Memory B cell (primary cell): Measurements from ENCODE around the gene TFE3.

Source experiments
- ATAC-seq: fragments of 150-1000 bp; cut with Tn5 transposase; 2 replicates; pipeline ENCODE4 v1.10.0; 2021; ENCODE audit warnings: low read depth, mild to moderate bottlenecking, moderate library complexity
- DNase-seq, 2 donors: peaks; one replicate each; pipeline ENCODE4 v3.0.0; 2022; ENCODE audit warnings: low spot score in 2 of 2
- H3K27ac Mint-ChIP-seq: one replicate; pipeline ENCODE4 v1.8.0; 2022; ENCODE audit warnings: mild to moderate bottlenecking, moderate library complexity, mixed read lengths
- H3K27me3 Mint-ChIP-seq: one replicate; pipeline ENCODE4 v1.8.0; 2022; ENCODE audit warnings: mixed read lengths
- H3K36me3 Mint-ChIP-seq: one replicate; pipeline ENCODE4 v1.8.0; 2022; ENCODE audit warnings: mild to moderate bottlenecking, mixed read lengths
- H3K4me1 Mint-ChIP-seq: one replicate; pipeline ENCODE4 v1.8.0; 2022; ENCODE audit warnings: mixed read lengths
- H3K4me3 Mint-ChIP-seq: one replicate; pipeline ENCODE4 v1.8.0; 2022; ENCODE audit warnings: mild to moderate bottlenecking, moderate library complexity, mixed read lengths
- H3K9me3 Mint-ChIP-seq: one replicate; pipeline ENCODE4 v1.8.0; 2022; ENCODE audit warnings: mixed read lengths

The TFE3 gene

DNA sequence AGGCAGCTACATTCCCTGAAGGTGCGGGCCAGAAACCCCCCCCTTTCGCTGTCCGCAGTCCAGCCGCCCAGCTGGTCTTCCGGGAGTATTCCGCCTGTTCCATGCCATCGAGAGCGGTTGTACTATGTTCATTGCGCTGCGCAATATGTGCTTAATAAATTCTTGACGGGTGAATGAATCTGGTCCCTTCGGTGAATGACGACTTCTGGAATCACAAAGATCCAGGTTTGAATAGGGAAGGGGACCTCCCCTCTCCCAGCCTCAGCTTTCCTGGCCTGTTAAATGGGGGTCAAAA is 777 bp upstream of the TFE3 start:
- ATAC-seq = no peak
- Mint-ChIP-seq H3K27me3 (no peaks in the 10 kb centered on the region), H3K4me1 (peaks cover 20% of the 10 kb centered on the region), H3K27ac (peak overlapping the region; percentile 96), H3K4me3 (peak overlapping the region; percentile 86), H3K9me3 (no peaks in the 10 kb centered on the region), H3K36me3 (no peaks in the 10 kb centered on the region)
- no peak for DNase-seq

DNA sequence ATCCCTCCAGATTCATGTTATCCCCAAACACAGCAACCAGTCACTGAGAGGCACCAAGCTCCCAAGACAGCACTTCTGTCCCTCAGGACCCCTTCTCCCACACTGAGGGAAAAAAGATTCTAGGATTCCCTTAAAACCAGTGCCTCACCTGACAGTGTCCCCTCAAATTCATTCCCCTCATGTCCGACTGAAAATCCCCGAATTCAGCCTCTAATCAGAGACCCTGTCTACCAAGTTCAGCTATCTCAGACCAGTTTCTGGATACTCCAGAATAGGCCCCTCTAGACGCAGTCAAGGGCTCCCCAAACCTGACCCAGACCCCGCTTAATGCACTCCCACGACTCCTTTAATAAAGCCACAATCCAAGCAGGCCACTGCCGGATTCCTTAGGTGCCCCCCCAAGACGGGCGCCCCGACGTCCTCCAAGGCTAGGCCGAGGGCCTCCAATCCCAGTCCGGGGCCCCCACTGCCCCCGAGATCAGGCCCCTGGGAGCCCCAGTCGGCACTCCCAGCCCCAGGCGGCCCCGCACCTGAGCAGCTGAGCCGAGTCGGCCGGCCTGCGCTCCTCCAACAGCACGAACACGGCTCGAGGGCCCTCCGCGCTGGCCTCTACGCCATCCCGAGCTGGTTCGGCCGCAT is 457 bp downstream of the TFE3 start:
- DNase-seq = no peak

DNA sequence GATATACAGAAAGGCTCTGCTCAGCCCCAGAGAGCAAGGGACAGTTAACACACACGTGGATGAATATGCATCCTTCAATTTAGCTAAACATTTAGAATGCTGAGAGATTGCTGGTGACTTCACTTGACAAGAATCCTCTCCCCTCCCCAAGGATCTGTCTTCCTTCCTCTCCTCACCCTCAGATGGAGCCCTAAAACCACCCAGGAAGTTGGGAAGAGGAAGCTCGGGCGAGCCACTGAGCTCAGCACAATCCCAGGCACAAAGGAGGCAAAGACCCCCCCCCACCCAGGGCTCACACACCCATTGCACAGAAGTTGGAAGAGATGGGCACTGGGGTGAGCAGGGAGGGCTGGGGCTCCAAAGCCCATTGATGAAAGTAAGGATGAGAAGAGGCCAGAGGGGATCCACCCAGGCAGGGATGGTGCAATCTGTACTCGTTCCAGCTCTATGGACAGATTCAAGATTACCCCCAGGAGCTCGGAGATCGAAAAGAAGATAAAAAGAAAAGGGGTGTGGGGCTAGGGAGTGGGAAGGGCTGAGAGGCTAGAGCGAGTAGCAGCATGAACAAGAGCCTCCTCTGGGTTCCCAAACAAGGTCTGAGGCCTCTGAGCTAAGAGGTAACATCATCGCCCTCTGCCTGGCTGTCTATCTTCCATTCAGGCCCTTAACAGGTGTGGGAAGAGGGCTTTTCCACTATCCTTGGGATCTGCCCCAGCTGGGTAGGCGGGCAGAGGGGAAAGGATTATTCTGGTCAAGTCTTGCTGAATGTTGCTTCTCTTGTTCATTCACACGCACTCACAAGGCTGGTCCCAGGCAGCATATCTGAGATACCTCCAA is 1.2 kb downstream of the TFE3 start:
- peak overlapping the region; percentile 96 for H3K27ac Mint-ChIP-seq

More for the DNA sequence above, 457 bp downstream of the TFE3 start:
- ATAC-seq = no peak
- Mint-ChIP-seq H3K4me1 (peaks cover 20% of the 10 kb centered on the region), H3K27ac (peak overlapping the region; percentile 96), H3K9me3 (no peaks in the 10 kb centered on the region), H3K36me3 (peaks cover 2% of the 10 kb centered on the region), H3K4me3 (peak overlapping the region; percentile 86), H3K27me3 (no peaks in the 10 kb centered on the region)

DNA sequence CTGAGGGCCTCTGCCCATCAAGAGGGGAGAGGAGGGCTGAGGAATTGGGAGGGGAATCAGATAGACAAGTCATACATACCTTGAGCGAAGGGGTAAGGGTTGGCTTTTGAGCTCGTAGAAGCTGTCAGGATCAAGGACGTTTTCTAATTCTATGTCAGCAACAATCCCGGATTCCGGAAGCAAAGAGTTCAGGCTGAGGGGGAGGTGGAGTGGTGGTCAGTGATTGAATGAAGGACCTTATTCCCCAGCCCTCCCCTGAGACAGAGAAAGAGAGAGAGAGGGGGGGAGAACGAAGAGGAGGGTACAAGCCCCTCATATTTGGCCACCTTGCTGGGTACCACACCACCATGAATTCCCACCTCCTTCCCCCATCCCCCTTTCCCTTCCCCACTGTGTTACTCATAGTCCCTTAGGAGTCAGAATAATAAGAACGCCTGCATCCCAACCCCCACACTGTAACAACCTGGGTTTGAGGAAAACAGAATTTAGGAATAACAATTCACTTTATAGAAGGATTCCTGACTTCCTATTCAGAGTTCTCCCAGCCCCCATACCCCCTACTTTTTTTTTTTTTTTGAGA is 2.7 kb downstream of the TFE3 start:
- no peak overlapping the region for H3K27ac Mint-ChIP-seq
- peak overlapping the region; percentile 8 for H3K4me3 Mint-ChIP-seq
- H3K4me1 Mint-ChIP-seq = peaks cover 20% of the 10 kb centered on the region
- ATAC-seq (no peak), DNase-seq (no peak)
- peaks cover 4% of the 10 kb centered on the region for H3K36me3 Mint-ChIP-seq
- H3K27me3 Mint-ChIP-seq = no peaks in the 10 kb centered on the region
- no peaks in the 10 kb centered on the region for H3K9me3 Mint-ChIP-seq

More for the DNA sequence above, 1.2 kb downstream of the TFE3 start:
- no peak for DNase-seq
- Mint-ChIP-seq H3K9me3 (no peaks in the 10 kb centered on the region), H3K4me1 (peaks cover 20% of the 10 kb centered on the region), H3K36me3 (peaks cover 4% of the 10 kb centered on the region), H3K4me3 (peak overlapping the region; percentile 86), H3K27me3 (no peaks in the 10 kb centered on the region)
- no peak for ATAC-seq

DNA sequence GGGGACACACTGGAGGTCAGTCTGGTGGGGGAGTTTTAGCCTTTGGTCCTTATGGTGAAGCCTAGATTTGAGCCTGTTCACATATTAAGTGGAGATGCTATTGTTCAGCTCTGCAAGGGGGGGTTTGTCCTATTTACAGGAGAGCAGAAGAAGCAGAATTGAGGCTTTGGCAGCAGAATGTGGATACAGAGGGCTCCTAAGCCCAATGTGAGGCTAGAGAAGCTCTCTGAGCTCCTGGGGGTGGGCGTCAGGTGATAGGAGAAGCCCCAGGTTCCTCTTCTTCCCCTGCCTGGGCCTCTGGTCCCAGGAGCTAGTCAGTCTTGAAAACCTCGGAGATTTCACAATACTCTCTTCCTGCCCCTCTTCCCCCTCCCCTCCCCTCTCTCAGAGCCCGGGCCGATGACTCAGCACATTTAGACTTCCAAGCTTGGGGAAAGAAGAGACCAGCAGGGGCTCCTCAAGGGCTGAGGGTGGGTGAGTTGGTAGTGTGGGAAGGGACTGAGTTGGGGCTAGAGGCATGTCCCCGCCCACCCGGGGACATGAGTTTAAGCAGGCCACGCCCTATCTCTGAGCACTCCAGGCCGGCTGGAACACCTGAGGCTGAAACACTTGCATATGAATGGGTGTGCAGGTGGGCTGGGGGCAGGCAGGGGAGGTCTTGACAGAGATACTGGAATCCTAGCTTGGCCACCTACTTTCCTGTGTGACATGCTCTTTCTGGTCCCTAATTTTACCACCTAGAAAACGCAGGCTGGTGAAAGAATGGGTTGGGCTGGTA is 3.4 kb downstream of the TFE3 start:
- H3K27ac Mint-ChIP-seq = peak overlapping the region; percentile 60
- H3K27me3 Mint-ChIP-seq = no peaks in the 10 kb centered on the region
- H3K4me3 Mint-ChIP-seq = peak overlapping the region; percentile 8
- peaks cover 20% of the 10 kb centered on the region for H3K4me1 Mint-ChIP-seq
- no peak for DNase-seq
- peaks cover 4% of the 10 kb centered on the region for H3K36me3 Mint-ChIP-seq
- ATAC-seq = no peak
- no peaks in the 10 kb centered on the region for H3K9me3 Mint-ChIP-seq

DNA sequence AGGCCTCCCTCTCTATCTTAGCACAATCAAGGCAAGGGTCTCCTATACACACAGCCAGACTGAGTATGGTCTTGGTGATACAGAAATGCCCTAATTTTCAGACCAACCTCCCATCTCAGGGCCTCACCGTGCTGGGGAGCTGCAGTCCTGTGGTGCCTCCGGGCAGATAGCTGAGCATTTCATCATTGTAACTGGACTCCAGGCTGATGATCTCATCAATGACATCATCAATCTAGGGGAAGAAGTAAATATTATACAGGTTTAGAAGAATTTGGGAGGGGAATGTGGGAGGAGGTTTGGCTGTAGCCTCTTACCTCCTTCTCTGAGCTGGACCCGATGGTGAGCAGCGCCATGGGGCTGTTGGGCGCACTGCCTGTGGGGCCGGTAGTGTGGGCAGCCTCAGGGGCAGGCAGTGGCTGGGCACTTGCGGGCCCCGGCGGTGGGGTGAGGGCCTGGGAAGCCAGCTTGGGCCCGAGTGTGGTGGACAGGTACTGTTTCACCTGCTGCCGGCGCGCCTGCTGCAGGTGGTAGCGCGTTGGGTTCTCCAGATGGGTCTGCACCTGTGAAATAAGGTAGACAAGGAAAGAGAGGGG is 5.2 kb downstream of the TFE3 start:
- H3K4me1 Mint-ChIP-seq = peaks cover 17% of the 10 kb centered on the region
- H3K36me3 Mint-ChIP-seq = peaks cover 7% of the 10 kb centered on the region
- no peak overlapping the region for H3K4me3 Mint-ChIP-seq
- DNase-seq (no peak), ATAC-seq (no peak)
- no peaks in the 10 kb centered on the region for H3K27me3 Mint-ChIP-seq
- H3K9me3 Mint-ChIP-seq = no peaks in the 10 kb centered on the region
- no peak overlapping the region for H3K27ac Mint-ChIP-seq

DNA sequence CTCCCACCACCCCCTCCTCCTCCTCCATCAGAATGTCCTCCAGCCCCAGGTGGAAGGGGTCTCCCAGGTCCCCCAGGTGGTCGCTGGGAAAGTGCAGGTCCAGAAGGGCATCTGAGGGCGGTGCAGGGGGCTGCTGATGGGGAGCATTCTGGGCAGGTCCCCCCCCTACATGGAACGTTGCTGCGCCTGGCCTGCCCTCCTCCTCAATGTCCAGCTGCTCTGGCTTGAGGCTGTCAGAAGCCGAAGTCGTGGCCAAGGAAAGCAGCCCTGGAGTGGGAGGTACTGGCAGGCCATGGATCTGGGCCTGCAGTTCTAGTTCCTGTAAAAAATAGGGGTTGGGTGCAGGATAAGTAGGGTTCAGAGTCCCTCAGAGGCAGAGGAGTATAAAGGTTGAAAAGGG is 12.9 kb downstream of the TFE3 start:
- H3K4me3 Mint-ChIP-seq = no peak overlapping the region
- no peak for DNase-seq

DNA sequence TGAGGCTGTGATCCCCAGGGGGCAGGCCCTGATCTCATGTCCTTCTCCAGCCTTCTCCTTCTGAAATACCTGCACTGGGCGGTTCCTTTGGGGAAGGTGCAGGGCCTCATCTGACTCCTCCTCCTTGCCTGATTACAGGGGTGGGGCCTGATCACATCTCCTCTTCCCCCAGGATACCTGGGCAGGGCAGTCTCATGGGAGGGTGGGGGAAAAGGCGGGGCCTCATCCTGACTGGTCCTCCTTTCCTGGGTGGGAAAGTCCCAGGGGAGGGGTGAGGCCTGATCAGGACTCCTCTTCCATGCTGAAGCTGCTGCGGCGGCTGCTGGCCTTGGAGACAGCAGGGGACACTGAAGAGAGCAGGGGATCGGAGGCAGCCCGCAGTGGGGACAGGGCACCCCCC is 13.3 kb downstream of the TFE3 start:
- Mint-ChIP-seq H3K27ac (no peak overlapping the region), H3K4me3 (no peak overlapping the region), H3K27me3 (no peaks in the 10 kb centered on the region), H3K9me3 (no peaks in the 10 kb centered on the region), H3K4me1 (no peaks in the 10 kb centered on the region), H3K36me3 (peaks cover 8% of the 10 kb centered on the region)
- no peak for ATAC-seq
- no peak for DNase-seq

More for the DNA sequence above, 12.9 kb downstream of the TFE3 start:
- Mint-ChIP-seq H3K9me3 (no peaks in the 10 kb centered on the region), H3K27me3 (no peaks in the 10 kb centered on the region), H3K4me1 (no peaks in the 10 kb centered on the region), H3K36me3 (peaks cover 8% of the 10 kb centered on the region), H3K27ac (no peak overlapping the region)
- ATAC-seq = no peak

DNA sequence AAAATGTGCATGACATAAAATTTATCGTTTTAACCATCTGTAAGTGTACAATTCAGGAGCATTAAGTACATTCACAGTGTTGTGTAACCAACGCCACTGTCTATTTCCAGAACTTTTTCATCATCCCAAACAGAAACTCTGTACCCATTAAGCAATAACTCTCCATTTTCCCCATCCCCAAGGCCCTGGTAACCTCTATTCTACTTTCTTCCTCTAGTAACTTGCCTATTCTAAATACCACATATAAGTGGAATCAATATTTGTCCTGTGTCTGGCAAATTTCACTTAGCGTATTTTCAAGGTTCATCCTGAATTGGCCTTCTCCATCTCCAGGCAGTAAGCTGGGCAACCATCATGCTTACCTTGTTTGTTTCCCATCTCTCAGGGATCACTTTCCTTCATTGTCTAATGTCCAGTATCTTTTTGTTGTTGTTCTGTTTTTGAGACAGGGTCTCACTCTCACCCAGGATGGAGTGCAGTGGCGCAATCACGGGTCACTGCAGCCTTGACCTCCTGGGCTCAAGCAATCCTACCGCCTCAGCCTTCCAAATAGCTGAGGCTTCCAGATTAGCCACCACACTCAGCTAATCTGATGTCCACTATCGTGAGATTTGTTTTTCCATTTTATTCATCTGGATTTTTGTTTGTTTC is 23.4 kb downstream of the TFE3 start:
- H3K27ac Mint-ChIP-seq = no peak overlapping the region
- no peaks in the 10 kb centered on the region for H3K9me3 Mint-ChIP-seq
- H3K36me3 Mint-ChIP-seq = no peaks in the 10 kb centered on the region
- no peaks in the 10 kb centered on the region for H3K4me1 Mint-ChIP-seq
- no peak overlapping the region for H3K4me3 Mint-ChIP-seq
- DNase-seq (no peak), ATAC-seq (no peak)
- no peaks in the 10 kb centered on the region for H3K27me3 Mint-ChIP-seq

DNA sequence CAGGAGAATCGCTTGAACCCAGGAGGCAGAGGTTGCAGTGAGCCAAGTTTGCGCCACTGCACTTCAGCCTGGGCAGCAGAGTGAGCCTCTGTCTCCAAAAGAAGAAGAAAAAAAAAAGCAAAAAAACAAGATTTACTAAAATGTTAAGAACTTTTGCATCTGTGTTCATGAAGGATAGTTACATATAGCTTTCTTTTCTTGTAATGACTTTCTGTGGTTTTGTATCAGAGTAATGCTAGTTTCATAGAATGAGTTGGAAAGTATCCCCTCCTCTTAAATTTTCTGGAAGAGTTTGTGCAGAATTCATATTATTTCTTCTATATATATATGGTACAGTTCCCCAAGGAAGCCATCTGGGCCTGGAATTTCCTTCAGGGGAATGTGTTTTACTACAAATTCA is 24.1 kb downstream of the TFE3 start:
- Mint-ChIP-seq H3K4me1 (no peaks in the 10 kb centered on the region), H3K4me3 (no peak overlapping the region), H3K36me3 (no peaks in the 10 kb centered on the region), H3K9me3 (no peaks in the 10 kb centered on the region), H3K27ac (no peak overlapping the region), H3K27me3 (no peaks in the 10 kb centered on the region)
- ATAC-seq (no peak), DNase-seq (no peak)

DNA sequence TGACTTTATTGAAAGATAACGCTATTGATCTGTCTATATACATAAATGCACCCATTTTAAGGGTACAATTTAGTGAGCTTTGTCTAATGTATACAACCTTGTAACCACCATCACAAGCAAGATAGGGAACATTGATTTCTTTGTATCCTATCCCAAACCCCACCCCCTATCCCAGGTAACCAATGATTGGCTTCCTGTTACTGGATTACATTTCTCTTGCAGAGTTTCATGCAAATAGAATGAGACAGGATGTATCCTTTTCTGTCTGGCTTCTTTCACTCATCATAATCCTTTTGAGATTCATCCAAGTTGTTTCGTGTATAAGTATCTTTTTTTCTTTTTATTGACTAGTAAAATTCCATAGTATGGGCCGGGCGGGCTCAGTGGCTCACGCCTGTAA is 39.5 kb downstream of the TFE3 start:
- Mint-ChIP-seq H3K9me3 (no peaks in the 10 kb centered on the region), H3K4me3 (peak overlapping the region; percentile 49), H3K27ac (no peak overlapping the region), H3K36me3 (peaks cover under 1% of the 10 kb centered on the region), H3K27me3 (no peaks in the 10 kb centered on the region), H3K4me1 (peaks cover 9% of the 10 kb centered on the region)
- no peak for ATAC-seq
- no peak for DNase-seq

DNA sequence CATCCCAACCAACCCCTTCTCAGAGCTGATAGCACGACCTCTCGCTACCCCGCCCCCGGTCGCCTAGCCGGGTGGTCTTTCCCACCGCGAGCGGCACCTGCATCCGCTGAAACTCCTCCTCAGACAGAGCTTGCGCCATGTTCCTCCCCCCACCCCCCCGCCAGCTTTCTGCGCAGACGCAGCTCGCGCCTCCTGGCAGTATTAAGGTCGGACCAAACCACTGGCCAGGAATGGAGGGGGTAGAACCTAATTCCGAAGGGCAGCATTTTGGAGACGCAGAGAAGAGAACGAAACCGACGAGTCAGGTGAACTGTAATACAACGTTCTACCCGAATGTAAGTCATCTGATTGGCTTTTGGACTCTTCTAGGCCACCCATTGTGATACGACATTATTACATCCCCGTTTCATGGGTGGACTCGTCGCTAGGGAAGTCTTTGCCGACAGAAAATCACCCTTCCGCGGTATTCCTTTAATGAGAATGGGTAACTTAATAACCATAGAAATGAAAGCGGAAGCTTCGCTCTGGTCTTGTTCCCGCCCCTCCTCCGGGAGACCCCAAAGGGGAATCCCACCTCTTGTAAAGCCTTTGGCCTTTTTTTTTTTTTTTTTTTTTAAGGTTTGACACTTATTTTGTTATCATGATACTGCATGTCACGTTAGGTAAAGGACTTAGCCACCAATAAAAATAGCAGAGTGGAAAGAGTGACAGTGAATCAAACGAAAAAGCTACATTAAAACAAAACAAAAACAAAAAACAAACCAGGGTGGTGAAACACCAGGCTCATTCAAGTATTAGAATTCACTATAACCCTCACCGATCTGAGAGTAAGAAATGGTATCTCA is 40.8 kb downstream of the TFE3 start, which contains the start of gene GRIPAP1:
Gene GRIPAP1 (minus strand): TSS at position 174 of the 845 bp plus-strand sequence. CDS start 35 bp downstream, at position 139.
- ATAC-seq (peak; percentile 79), DNase-seq (peak; percentile 61 to 76)
- H3K27me3 Mint-ChIP-seq = no peaks in the 10 kb centered on the region
- H3K36me3 Mint-ChIP-seq = peaks cover 12% of the 10 kb centered on the region
- H3K27ac Mint-ChIP-seq = peak within 1 kb of the TSS; percentile 98
- peak within 1 kb of the TSS; percentile 97 for H3K4me3 Mint-ChIP-seq
- H3K9me3 Mint-ChIP-seq = no peaks in the 10 kb centered on the region
- H3K4me1 Mint-ChIP-seq = peaks cover 21% of the 10 kb centered on the region
